Astrocyte (in vitro differentiated cells and primary cell): ENCODE results near the gene PCSK4. TPM values are rescaled to one million over a fixed set of nuclear protein-coding genes. Genes with fewer than 3 reads are reported as not detected.
A peak's percentile ranks its signal among the peaks of the same experiment; 100 is the strongest.

Experiments used
- DNase-seq: peaks from one replicate; pipeline ENCODE4 v3.0.0-alpha.2; 2010; ENCODE audit warnings: low read depth
- FAIRE-seq: peaks from 2 replicates; lab custom pipeline; 2011; peaks lifted over from hg19 to GRCh38; lab: Jason Lieb, UNC
- H2AFZ ChIP-seq: 2 replicates; pipeline ENCODE4 v1.6.0; 2012; ENCODE audit warnings: low read depth, low read length, inconsistent platforms
- H3K27ac ChIP-seq: 2 replicates; pipeline ENCODE4 v1.5.1; 2011; ENCODE audit warnings: low read depth, low read length, inconsistent platforms
- H3K27me3 ChIP-seq: 2 replicates; pipeline ENCODE4 v1.6.0; 2011; ENCODE audit warnings: low read length, inconsistent platforms; ENCODE audit not compliant: insufficient read depth
- H3K36me3 ChIP-seq: 2 replicates; pipeline ENCODE4 v1.5.1; 2011; ENCODE audit warnings: low read length, inconsistent platforms; ENCODE audit not compliant: insufficient read depth
- H3K4me1 ChIP-seq: 2 replicates; pipeline ENCODE4 v1.5.1; 2011; ENCODE audit warnings: low read length, inconsistent platforms; ENCODE audit not compliant: insufficient read depth
- H3K4me2 ChIP-seq: 2 replicates; pipeline ENCODE4 v1.6.0; 2012; ENCODE audit warnings: low read length, inconsistent platforms
- H3K4me3 ChIP-seq: 2 replicates; pipeline ENCODE4 v1.5.1; 2011; ENCODE audit warnings: low read depth, mild to moderate bottlenecking, low read length, inconsistent platforms; ENCODE audit not compliant: insufficient read depth
- H3K79me2 ChIP-seq: 2 replicates; pipeline ENCODE4 v1.6.0; 2012; ENCODE audit warnings: mild to moderate bottlenecking, low read length, inconsistent platforms; ENCODE audit not compliant: insufficient read depth
- H3K9ac ChIP-seq: 2 replicates; pipeline ENCODE4 v1.6.0; 2012; ENCODE audit warnings: mild to moderate bottlenecking, low read length, inconsistent platforms
- H3K9me3 ChIP-seq: 2 replicates; pipeline ENCODE4 v1.5.1; 2012; ENCODE audit warnings: low read depth, mild to moderate bottlenecking, low read length, inconsistent platforms; ENCODE audit not compliant: insufficient read depth
- H4K20me1 ChIP-seq: 2 replicates; pipeline ENCODE4 v1.6.0; 2012; ENCODE audit warnings: low read length, inconsistent platforms; ENCODE audit not compliant: insufficient read depth
- H3K27ac Mint-ChIP-seq: one replicate; pipeline ENCODE4 v1.8.0; 2021; ENCODE audit warnings: mild to moderate bottlenecking, mixed read lengths; ENCODE audit not compliant: unreplicated experiment
- H3K27me3 Mint-ChIP-seq: one replicate; pipeline ENCODE4 v1.8.0; 2021; ENCODE audit warnings: low read depth, mixed read lengths; ENCODE audit not compliant: unreplicated experiment
- H3K36me3 Mint-ChIP-seq: one replicate; pipeline ENCODE4 v1.8.0; 2021; ENCODE audit warnings: low read depth, mixed read lengths; ENCODE audit not compliant: unreplicated experiment
- H3K4me1 Mint-ChIP-seq: one replicate; pipeline ENCODE4 v1.8.0; 2021; ENCODE audit warnings: low read depth, mixed read lengths; ENCODE audit not compliant: unreplicated experiment
- H3K4me3 Mint-ChIP-seq: one replicate; pipeline ENCODE4 v1.8.0; 2021; ENCODE audit warnings: mild to moderate bottlenecking, moderate library complexity, mixed read lengths; ENCODE audit not compliant: unreplicated experiment
- H3K9me3 Mint-ChIP-seq: one replicate; pipeline ENCODE4 v1.8.0; 2021; ENCODE audit warnings: mild to moderate bottlenecking, mixed read lengths; ENCODE audit not compliant: unreplicated experiment
- EZH2 ChIP-seq: IDR thresholded peaks from 2 replicates; pipeline ENCODE4 v1.6.1; 2012; ENCODE audit warnings: mild to moderate bottlenecking, low read length, inconsistent platforms; ENCODE audit not compliant: insufficient read depth
- total RNA-seq: library from RNA; stranded (reverse); gene quantifications from 2 replicates; pipeline ENCODE4 v1.2.1, GENCODE V29; 2021
- TF ChIP-seq, protein P1 (sequence below): IDR thresholded peaks from 2 replicates; pipeline ENCODE4 v1.5.1; 2011; ENCODE audit warnings: low read depth, mild to moderate bottlenecking, inconsistent platforms, low read length, moderate library complexity; ENCODE audit not compliant: insufficient read depth

PCSK4 gene
- total RNA-seq, 1 donor from 2014 or later, result 2.7 TPM

GRCh38 chr19:1508507-1508856 is 18.3 kb upstream of the PCSK4 start:
- FAIRE-seq, result no peak
- peaks cover 7% of the 10 kb centered on the region for H3K36me3 Mint-ChIP-seq
- peak overlapping the region; percentile 50 for H2AFZ ChIP-seq
- no peaks in the 10 kb centered on the region for H3K36me3 ChIP-seq
- H3K9me3 Mint-ChIP-seq, result peaks cover 8% of the 10 kb centered on the region
- peaks cover 5% of the 10 kb centered on the region for H3K9me3 ChIP-seq
- H3K27me3 ChIP-seq, result peaks cover 9% of the 10 kb centered on the region
- TF ChIP-seq, protein P1, sequence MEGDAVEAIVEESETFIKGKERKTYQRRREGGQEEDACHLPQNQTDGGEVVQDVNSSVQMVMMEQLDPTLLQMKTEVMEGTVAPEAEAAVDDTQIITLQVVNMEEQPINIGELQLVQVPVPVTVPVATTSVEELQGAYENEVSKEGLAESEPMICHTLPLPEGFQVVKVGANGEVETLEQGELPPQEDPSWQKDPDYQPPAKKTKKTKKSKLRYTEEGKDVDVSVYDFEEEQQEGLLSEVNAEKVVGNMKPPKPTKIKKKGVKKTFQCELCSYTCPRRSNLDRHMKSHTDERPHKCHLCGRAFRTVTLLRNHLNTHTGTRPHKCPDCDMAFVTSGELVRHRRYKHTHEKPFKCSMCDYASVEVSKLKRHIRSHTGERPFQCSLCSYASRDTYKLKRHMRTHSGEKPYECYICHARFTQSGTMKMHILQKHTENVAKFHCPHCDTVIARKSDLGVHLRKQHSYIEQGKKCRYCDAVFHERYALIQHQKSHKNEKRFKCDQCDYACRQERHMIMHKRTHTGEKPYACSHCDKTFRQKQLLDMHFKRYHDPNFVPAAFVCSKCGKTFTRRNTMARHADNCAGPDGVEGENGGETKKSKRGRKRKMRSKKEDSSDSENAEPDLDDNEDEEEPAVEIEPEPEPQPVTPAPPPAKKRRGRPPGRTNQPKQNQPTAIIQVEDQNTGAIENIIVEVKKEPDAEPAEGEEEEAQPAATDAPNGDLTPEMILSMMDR, result no peak
- TF ChIP-seq EZH2, result no peak
- H3K4me1 Mint-ChIP-seq, result no peaks in the 10 kb centered on the region
- H3K4me3 ChIP-seq, result no peak overlapping the region
- no peak overlapping the region for H3K27ac ChIP-seq
- H3K27me3 Mint-ChIP-seq, result peaks cover 2% of the 10 kb centered on the region
- H3K4me3 Mint-ChIP-seq, result no peak overlapping the region
- no peaks in the 10 kb centered on the region for H4K20me1 ChIP-seq
- H3K27ac Mint-ChIP-seq, result no peak overlapping the region
- peak overlapping the region; percentile 70 for H3K4me2 ChIP-seq
- no peak for DNase-seq
- peaks cover 4% of the 10 kb centered on the region for H3K4me1 ChIP-seq
- H3K9ac ChIP-seq, result no peak overlapping the region
- no peaks in the 10 kb centered on the region for H3K79me2 ChIP-seq

DNA sequence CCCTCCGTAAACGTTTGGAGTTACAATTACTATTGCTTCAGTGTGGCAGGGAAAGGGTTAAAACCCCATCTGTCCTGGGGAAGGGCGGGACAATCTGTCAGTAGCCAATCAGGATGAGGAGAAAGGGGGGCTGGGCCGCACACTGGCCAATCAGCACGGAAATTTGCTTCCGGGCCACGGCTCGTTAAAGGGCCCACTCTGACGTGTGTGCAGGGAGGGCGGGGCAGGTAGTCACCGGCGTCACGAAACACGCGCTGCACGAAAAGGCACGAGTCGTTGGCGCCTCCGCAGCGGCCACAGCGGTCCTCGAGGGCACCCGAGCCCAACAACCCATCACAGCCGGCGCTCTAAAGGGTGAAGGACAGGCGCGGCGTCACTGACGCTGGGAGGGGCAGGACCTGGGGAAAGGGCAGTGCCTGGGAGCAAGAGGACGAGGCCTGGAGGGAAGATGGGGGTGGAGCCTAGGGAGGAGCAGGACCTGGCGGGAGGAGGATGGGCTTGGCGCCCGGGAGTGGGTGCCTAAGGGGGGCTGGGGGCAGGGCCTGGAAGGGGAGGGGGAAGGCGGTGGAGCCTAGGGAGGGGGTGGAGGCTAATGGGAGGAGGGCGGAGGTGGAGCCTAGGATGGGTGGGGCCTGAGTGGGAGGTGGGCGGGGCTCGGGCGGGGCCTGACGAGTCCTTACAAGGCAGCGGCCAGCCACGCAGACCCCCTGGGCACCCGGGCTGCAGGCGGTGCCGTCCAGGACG is 17.8 kb upstream of the PCSK4 start:
- peak overlapping the region; percentile 95 for H2AFZ ChIP-seq
- H3K27me3 Mint-ChIP-seq, result peaks cover 2% of the 10 kb centered on the region
- peaks cover 4% of the 10 kb centered on the region for H3K4me1 ChIP-seq
- TF ChIP-seq EZH2, result no peak
- TF ChIP-seq, protein P1, result no peak
- H3K4me3 Mint-ChIP-seq, result peak overlapping the region; percentile 84
- DNase-seq (peak; percentile 87), FAIRE-seq (peak; percentile 37)
- peak overlapping the region; percentile 88 for H3K27ac Mint-ChIP-seq
- H3K27me3 ChIP-seq, result peaks cover 15% of the 10 kb centered on the region
- H4K20me1 ChIP-seq, result no peaks in the 10 kb centered on the region
- H3K79me2 ChIP-seq, result no peaks in the 10 kb centered on the region
- H3K4me1 Mint-ChIP-seq, result no peaks in the 10 kb centered on the region
- peak overlapping the region; percentile 86 for H3K4me2 ChIP-seq
- peaks cover 7% of the 10 kb centered on the region for H3K36me3 Mint-ChIP-seq
- peak overlapping the region; percentile 77 for H3K27ac ChIP-seq
- H3K36me3 ChIP-seq, result no peaks in the 10 kb centered on the region
- peak overlapping the region; percentile 43 for H3K4me3 ChIP-seq
- peaks cover 8% of the 10 kb centered on the region for H3K9me3 Mint-ChIP-seq
- H3K9me3 ChIP-seq, result peaks cover 5% of the 10 kb centered on the region
- H3K9ac ChIP-seq, result peak overlapping the region; percentile 64

DNA sequence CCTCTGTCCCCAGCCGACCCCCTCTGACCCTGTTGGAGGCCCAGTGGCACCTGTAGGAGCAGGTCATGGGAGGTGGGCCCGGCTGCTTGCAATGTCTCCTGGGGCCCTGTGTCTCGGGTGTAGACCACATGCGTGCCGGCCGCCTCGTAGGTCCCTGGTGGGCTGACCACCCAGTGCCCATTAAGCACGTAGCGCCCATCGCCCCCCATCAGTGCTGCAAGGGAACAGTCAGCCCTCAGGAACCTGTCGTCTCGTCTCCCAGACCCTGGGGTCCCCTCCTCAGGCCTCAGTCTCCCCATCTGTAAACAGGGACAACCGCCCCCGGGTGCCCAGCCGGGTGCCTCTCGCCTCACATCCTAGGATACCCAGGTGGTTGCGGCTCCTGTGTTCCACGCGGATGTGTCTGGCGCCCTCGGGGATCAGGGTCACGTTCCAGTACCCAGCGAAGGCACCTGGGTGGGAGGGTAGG is 17.1 kb upstream of the PCSK4 start:
- no peak for DNase-seq
- peak overlapping the region; percentile 88 for H3K27ac Mint-ChIP-seq
- H3K4me3 Mint-ChIP-seq, result peak overlapping the region; percentile 84
- H3K4me1 ChIP-seq, result no peaks in the 10 kb centered on the region
- H3K4me2 ChIP-seq, result peak overlapping the region; percentile 86
- H3K79me2 ChIP-seq, result no peaks in the 10 kb centered on the region
- H3K4me1 Mint-ChIP-seq, result no peaks in the 10 kb centered on the region
- H3K27me3 ChIP-seq, result peaks cover 18% of the 10 kb centered on the region
- H3K27ac ChIP-seq, result peak overlapping the region; percentile 9
- H3K27me3 Mint-ChIP-seq, result peaks cover 5% of the 10 kb centered on the region
- no peaks in the 10 kb centered on the region for H3K36me3 ChIP-seq
- H3K9me3 Mint-ChIP-seq, result peaks cover 8% of the 10 kb centered on the region
- no peak overlapping the region for H3K4me3 ChIP-seq
- peaks cover 7% of the 10 kb centered on the region for H3K36me3 Mint-ChIP-seq
- no peak for FAIRE-seq
- no peaks in the 10 kb centered on the region for H4K20me1 ChIP-seq
- no peak overlapping the region for H3K9ac ChIP-seq
- peaks cover 5% of the 10 kb centered on the region for H3K9me3 ChIP-seq
- peak overlapping the region; percentile 35 for H2AFZ ChIP-seq
- TF ChIP-seq, protein P1, result no peak
- TF ChIP-seq EZH2, result no peak
